GM12875 (cell line): ENCODE measurements around the gene FREM1.

ENCODE experiments used
- H3K4me3 ChIP-seq: one replicate; pipeline ENCODE4 v1.5.1; 2011; ENCODE audit warnings: low read depth, low read length, control low read depth
- TF ChIP-seq, protein P1 (sequence below): IDR thresholded peaks from 2 replicates; pipeline ENCODE4 v1.5.1; 2011; ENCODE audit warnings: low read depth, mild to moderate bottlenecking, control low read depth, inconsistent platforms, low read length, moderate library complexity, borderline replicate concordance; ENCODE audit not compliant: insufficient read depth

The FREM1 gene

DNA sequence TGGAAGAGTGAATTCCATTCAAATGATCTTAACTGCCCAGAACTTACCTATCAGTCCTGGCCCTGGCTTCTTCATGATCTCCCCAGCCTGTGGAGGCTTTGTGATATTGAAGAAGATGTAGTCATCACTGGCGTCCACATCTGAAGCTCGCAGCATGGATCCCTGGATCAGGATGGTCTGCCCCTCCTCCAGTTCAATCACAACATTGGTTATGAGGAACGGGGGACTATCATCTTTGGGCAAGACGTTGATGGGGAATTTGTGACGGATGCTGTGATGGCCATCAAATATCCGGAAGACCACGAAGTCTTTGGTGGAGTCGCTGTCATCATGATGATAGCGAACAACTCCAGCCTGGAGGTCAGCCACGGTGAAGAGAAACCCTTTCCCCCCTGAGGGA, 68.0 kb downstream of the FREM1 start:
- TF ChIP-seq, protein P1, sequence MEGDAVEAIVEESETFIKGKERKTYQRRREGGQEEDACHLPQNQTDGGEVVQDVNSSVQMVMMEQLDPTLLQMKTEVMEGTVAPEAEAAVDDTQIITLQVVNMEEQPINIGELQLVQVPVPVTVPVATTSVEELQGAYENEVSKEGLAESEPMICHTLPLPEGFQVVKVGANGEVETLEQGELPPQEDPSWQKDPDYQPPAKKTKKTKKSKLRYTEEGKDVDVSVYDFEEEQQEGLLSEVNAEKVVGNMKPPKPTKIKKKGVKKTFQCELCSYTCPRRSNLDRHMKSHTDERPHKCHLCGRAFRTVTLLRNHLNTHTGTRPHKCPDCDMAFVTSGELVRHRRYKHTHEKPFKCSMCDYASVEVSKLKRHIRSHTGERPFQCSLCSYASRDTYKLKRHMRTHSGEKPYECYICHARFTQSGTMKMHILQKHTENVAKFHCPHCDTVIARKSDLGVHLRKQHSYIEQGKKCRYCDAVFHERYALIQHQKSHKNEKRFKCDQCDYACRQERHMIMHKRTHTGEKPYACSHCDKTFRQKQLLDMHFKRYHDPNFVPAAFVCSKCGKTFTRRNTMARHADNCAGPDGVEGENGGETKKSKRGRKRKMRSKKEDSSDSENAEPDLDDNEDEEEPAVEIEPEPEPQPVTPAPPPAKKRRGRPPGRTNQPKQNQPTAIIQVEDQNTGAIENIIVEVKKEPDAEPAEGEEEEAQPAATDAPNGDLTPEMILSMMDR = no peak
- H3K4me3 ChIP-seq = no peak overlapping the region

DNA sequence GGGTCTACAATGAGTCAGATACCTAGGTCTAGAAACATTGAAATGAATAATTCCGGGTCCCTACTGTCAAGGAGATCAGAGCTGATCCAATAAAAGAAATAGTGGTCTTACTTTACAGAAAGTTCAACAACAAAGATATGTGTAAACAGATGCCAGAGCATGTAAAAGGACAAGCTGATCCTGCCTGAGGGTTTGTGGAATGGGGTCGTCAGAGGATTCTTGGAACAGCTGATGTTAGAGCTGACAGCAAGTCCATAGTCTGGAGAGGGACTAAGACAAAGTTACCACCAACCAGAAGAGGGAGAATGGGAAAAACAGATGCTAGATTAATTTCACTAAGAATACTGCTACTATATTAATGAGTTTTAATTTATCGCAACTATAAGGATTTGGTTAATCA, 71.5 kb downstream of the FREM1 start:
- TF ChIP-seq, protein P1 = no peak
- no peak overlapping the region for H3K4me3 ChIP-seq

DNA sequence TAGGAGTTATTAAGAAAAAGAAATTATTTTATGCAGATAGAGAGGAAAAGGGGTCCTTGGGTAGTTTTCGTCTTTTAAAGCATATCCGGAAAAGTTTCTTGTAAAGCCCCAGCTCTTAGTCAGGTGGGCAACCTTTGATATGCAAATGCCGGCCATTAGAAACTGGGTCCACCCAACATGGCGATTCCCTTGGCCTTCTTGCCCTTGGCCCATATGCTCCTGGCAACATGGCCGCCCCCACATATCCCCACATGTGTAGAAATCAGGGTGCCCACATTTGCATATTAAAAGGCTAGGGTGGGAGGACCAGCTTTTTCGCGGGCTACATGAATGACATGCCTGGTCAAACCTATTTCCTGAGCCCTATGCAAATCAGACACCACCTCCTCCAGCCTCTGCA, 73.3 kb downstream of the FREM1 start:
- H3K4me3 ChIP-seq = no peak overlapping the region
- TF ChIP-seq, protein P1 = no peak

DNA sequence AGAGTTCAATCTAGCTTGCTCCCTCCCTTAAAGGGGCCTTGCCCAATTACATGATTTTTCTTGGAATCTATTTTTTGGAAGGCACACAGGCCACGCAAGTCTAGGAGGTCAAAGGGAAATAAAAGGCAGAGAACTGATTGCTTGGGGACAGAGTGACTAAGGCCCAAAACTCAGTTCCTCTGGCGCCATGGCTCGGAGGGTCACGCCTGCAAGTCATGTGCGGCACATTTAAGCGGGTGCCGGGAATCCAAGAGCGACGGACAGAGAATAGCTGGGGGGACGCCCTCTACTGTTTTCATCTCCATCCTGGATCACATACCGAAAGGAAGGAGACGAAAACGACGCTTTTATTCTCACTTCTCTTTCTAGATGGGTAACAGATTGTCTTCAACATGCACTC, 78.6 kb downstream of the FREM1 start:
- TF ChIP-seq, protein P1 = no peak
- H3K4me3 ChIP-seq = no peak overlapping the region

DNA sequence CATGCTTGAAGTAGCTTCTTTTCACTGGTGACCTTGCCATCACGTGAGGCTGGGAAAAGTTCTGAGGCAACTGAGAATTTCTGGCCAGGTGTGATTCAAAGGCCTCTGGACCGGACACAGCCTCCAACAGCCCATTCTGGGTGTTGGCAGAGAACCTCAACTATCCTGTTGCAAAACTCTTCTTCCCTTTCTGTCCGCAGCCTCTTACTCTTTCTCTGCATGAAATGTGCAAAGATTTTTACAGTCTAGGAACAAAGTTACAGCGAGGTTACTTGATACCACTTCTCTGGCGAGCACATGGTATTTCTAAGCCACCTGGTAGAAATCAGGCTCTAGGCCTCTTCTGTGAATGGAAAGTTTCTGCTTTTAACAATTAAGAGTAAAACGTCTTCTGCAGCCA, 79.2 kb downstream of the FREM1 start:
- TF ChIP-seq, protein P1 = no peak
- H3K4me3 ChIP-seq = no peak overlapping the region

DNA sequence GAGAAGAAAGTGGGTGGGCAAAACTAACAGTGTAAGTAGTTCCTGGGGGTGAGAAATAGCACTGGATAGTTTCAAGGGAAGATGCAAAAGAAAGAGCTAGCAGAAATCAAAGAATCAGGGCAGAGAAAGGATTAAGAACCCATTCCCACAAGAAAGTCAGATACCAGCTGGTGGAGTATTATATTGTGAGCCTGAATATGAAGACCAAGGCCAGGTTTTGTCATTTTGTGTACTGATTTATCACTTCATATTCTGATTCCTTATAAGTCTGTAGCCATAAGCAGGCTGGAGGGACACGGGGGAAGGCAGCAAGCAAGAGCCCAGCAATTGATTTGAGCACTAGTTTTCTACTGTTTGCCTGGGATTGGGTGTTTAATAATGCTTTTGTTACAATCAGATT, 80.2 kb downstream of the FREM1 start:
- no peak overlapping the region for H3K4me3 ChIP-seq
- TF ChIP-seq, protein P1 = no peak

DNA sequence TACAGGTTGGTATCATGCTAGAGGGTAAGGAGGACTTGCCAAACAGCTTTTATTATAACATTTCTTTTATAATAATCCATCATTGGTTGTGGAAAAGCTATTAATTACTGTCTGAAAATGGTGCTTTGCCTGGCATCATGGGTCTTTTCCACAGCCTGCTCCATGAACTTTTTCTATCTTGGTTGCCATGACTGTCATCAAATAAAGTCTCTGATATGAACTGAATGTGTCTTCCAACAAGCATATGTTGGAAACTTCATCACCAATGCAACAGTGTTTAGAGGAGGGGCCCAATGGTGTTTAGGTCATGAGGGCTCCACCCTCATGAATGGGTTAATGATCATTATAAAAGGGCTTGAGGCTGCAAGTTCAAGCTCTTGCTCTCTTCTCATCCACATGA, 81.0 kb downstream of the FREM1 start:
- TF ChIP-seq, protein P1 = no peak

More for the DNA sequence above, 81.0 kb downstream of the FREM1 start:
- no peak overlapping the region for H3K4me3 ChIP-seq
